H9 (cell line): ENCODE measurements around the gene WNT9A. TPM values are rescaled to one million over a fixed set of nuclear protein-coding genes. Genes with fewer than 3 reads are reported as not detected.

Experiments
- DNase-seq: peaks from one replicate; pipeline ENCODE4 v3.0.0-alpha.2; 2017
- H2AFZ ChIP-seq: one replicate; pipeline ENCODE4 v1.6.1; 2013; ENCODE audit warnings: mild to moderate bottlenecking, low read length, control low read depth, moderate library complexity
- H2AK5ac ChIP-seq: 2 replicates; pipeline ENCODE4 v1.6.1; 2013; ENCODE audit warnings: low read length, control low read depth, mixed read lengths; ENCODE audit not compliant: insufficient read length
- H2BK120ac ChIP-seq: one replicate; pipeline ENCODE4 v1.6.1; 2013; ENCODE audit warnings: low read depth, mild to moderate bottlenecking, low read length, control low read depth, inconsistent platforms; ENCODE audit not compliant: poor library complexity, severe bottlenecking
- H2BK12ac ChIP-seq: 2 replicates; pipeline ENCODE4 v1.6.1; 2013; ENCODE audit warnings: low read length, control low read depth, mixed read lengths, low read depth; ENCODE audit not compliant: insufficient read length
- H2BK15ac ChIP-seq: 2 replicates; pipeline ENCODE4 v1.6.1; 2013; ENCODE audit warnings: low read depth, low read length, control low read depth
- H2BK20ac ChIP-seq: one replicate; pipeline ENCODE4 v1.6.1; 2013; ENCODE audit warnings: low read depth, mild to moderate bottlenecking, low read length, control low read depth, inconsistent platforms; ENCODE audit not compliant: poor library complexity, severe bottlenecking
- H2BK5ac ChIP-seq: 2 replicates; pipeline ENCODE4 v1.6.1; 2013; ENCODE audit warnings: low read length, control low read depth, mixed read lengths; ENCODE audit not compliant: insufficient read length
- H3K14ac ChIP-seq: 2 replicates; pipeline ENCODE4 v1.6.1; 2013; ENCODE audit warnings: low read length, control low read depth; ENCODE audit not compliant: insufficient read depth
- H3K18ac ChIP-seq: 2 replicates; pipeline ENCODE4 v1.6.1; 2013; ENCODE audit warnings: low read depth, mild to moderate bottlenecking, mixed read lengths, low read length, control low read depth; ENCODE audit not compliant: insufficient read length
- H3K23ac ChIP-seq: 2 replicates; pipeline ENCODE4 v1.6.1; 2013; ENCODE audit warnings: low read length, control low read depth, mixed read lengths, low read depth; ENCODE audit not compliant: insufficient read length
- H3K23me2 ChIP-seq: 2 replicates; pipeline ENCODE4 v1.6.1; 2013; ENCODE audit warnings: low read depth, mild to moderate bottlenecking, mixed read lengths, low read length, control low read depth; ENCODE audit not compliant: insufficient read length, poor library complexity, severe bottlenecking
- H3K27ac ChIP-seq: 2 replicates; pipeline ENCODE4 v1.5.1; 2013; ENCODE audit warnings: low read length, control low read depth, mixed read lengths, low read depth; ENCODE audit not compliant: insufficient read length
- H3K27me3 ChIP-seq: 2 replicates; pipeline ENCODE4 v1.6.1; 2013; ENCODE audit warnings: low read length, control low read depth, inconsistent platforms; ENCODE audit not compliant: insufficient read depth
- H3K4ac ChIP-seq: 2 replicates; pipeline ENCODE4 v1.6.1; 2013; ENCODE audit warnings: low read depth, mild to moderate bottlenecking, control low read depth, inconsistent platforms, low read length, moderate library complexity
- H3K4me1 ChIP-seq: 2 replicates; pipeline ENCODE4 v1.6.1; 2013; ENCODE audit warnings: low read length, control low read depth, inconsistent platforms; ENCODE audit not compliant: insufficient read depth
- H3K4me2 ChIP-seq: 2 replicates; pipeline ENCODE4 v1.6.1; 2013; ENCODE audit warnings: low read length, control low read depth, mixed read lengths; ENCODE audit not compliant: insufficient read length, insufficient read depth
- H3K56ac ChIP-seq: 2 replicates; pipeline ENCODE4 v1.6.1; 2013; ENCODE audit warnings: low read depth, mild to moderate bottlenecking, mixed read lengths, low read length, control low read depth; ENCODE audit not compliant: insufficient read length
- H3K79me1 ChIP-seq: 2 replicates; pipeline ENCODE4 v1.6.1; 2013; ENCODE audit warnings: low read depth, mild to moderate bottlenecking, moderate library complexity, low read length, control low read depth, inconsistent platforms; ENCODE audit not compliant: insufficient read depth, poor library complexity, severe bottlenecking
- H3K79me2 ChIP-seq: 2 replicates; pipeline ENCODE4 v1.6.1; 2013; ENCODE audit warnings: low read length, control low read depth, inconsistent platforms; ENCODE audit not compliant: insufficient read depth
- H3K9ac ChIP-seq: 2 replicates; pipeline ENCODE4 v1.6.1; 2013; ENCODE audit warnings: low read length, control low read depth, mixed read lengths; ENCODE audit not compliant: insufficient read length; ENCODE audit errors: extremely low read depth
- H3K9me3 ChIP-seq: one replicate; pipeline ENCODE4 v1.6.1; 2013; ENCODE audit warnings: low read depth, low read length, inconsistent platforms; ENCODE audit not compliant: control insufficient read depth
- H3T11ph ChIP-seq: one replicate; pipeline ENCODE4 v1.6.1; 2013; ENCODE audit warnings: mild to moderate bottlenecking, low read length, control low read depth, inconsistent platforms
- H4K20me1 ChIP-seq: one replicate; pipeline ENCODE4 v1.6.1; 2013; ENCODE audit not compliant: control insufficient read depth, insufficient read length, insufficient read depth
- H4K5ac ChIP-seq: 2 replicates; pipeline ENCODE4 v1.6.1; 2013; ENCODE audit warnings: low read depth, mild to moderate bottlenecking, mixed read lengths, low read length, control low read depth; ENCODE audit not compliant: insufficient read length
- H4K8ac ChIP-seq: replicated peaks from 2 replicates; pipeline ENCODE4 v1.6.1; 2013; ENCODE audit warnings: low read length, control low read depth, mixed read lengths, low read depth; ENCODE audit not compliant: insufficient read length
- H4K91ac ChIP-seq: 2 replicates; pipeline ENCODE4 v1.6.1; 2013; ENCODE audit warnings: low read depth, mild to moderate bottlenecking, moderate library complexity, mixed read lengths, low read length, control low read depth; ENCODE audit not compliant: insufficient read length
- H3K27ac Mint-ChIP-seq, 3 experiments: 2 replicates in 2 of 3; 3 replicates in 1 of 3; pipeline ENCODE4 v1.8.0; 2020 to 2021; ENCODE audit warnings: mixed read lengths in 3 of 3, mild to moderate bottlenecking in 1 of 3, moderate library complexity in 1 of 3
- H3K27me3 Mint-ChIP-seq: 2 replicates; pipeline ENCODE4 v1.8.0; 2021; ENCODE audit warnings: low read depth, mild to moderate bottlenecking, moderate library complexity, mixed read lengths
- H3K36me3 Mint-ChIP-seq, 3 experiments: 2 replicates in 2 of 3; 3 replicates in 1 of 3; pipeline ENCODE4 v1.8.0; 2020 to 2021; ENCODE audit warnings: low read depth in 3 of 3, mixed read lengths in 3 of 3; ENCODE audit not compliant: insufficient read depth in 1 of 3
- H3K4me1 Mint-ChIP-seq, 2 experiments: 2 replicates each; pipeline ENCODE4 v1.8.0; 2020; ENCODE audit warnings: mixed read lengths in 2 of 2
- H3K4me3 Mint-ChIP-seq, 2 experiments: 2 replicates in 1 of 2; 3 replicates in 1 of 2; pipeline ENCODE4 v1.8.0; 2020 to 2021; ENCODE audit warnings: mild to moderate bottlenecking in 2 of 2, mixed read lengths in 2 of 2, moderate library complexity in 1 of 2
- H3K9me3 Mint-ChIP-seq, 2 experiments: 2 replicates in 1 of 2; 3 replicates in 1 of 2; pipeline ENCODE4 v1.8.0; 2020; ENCODE audit warnings: mild to moderate bottlenecking in 2 of 2, mixed read lengths in 2 of 2, moderate library complexity in 1 of 2
- CTCF ChIP-seq: fragments of 200-600 bp; sonication (generic); conservative IDR thresholded peaks from 3 replicates; pipeline ENCODE4 v1.8.0; 2021; ENCODE audit warnings: antibody characterized with exemption, mild to moderate bottlenecking
- WGBS: extraction: QIAGEN DNeasy Blood & Tissue Kit; methylation state at CpG from one replicate; pipeline ENCODE4 v1.1.7; 2013; ENCODE audit warnings: missing lambda C conversion rate, low lambda C conversion rate, mixed read lengths; ENCODE audit not compliant: insufficient read length; ENCODE audit errors: extremely low coverage; 5-methylcytosine and 5-hydroxymethylcytosine counted together
- total RNA-seq: library from RNA; stranded (reverse); gene quantifications from 2 replicates; pipeline ENCODE4 v1.2.1, GENCODE V29; 2021

WNT9A gene
- total RNA-seq, 1 experiment from 2014 or later: 0.77 TPM

GRCh38 chr1:227944090-227944930 lies 3.4 kb downstream of the WNT9A start:
- Histone ChIP-seq H4K91ac (no peak overlapping the region), H4K20me1 (no peaks in the 10 kb centered on the region), H3K79me1 (no peaks in the 10 kb centered on the region), H2AK5ac (no peak overlapping the region), H3K27ac (no peak overlapping the region), H2BK20ac (no peak overlapping the region), H2BK15ac (no peak overlapping the region), H4K8ac (no peak overlapping the region), H3K4ac (no peak overlapping the region), H3K9ac (no peak overlapping the region), H3K18ac (no peak overlapping the region), H3K23me2 (peaks cover 15% of the 10 kb centered on the region), H3K4me2 (no peak overlapping the region), H4K5ac (no peak overlapping the region), H3K56ac (no peak overlapping the region), H2BK12ac (no peak overlapping the region), H2BK120ac (no peak overlapping the region), H3K79me2 (no peaks in the 10 kb centered on the region), H2BK5ac (no peak overlapping the region), H3K14ac (no peak overlapping the region), H3K9me3 (no peaks in the 10 kb centered on the region), H3K23ac (no peak overlapping the region), H2AFZ (no peak overlapping the region), H3K4me1 (no peaks in the 10 kb centered on the region), H3K27me3 (peaks cover 9% of the 10 kb centered on the region; the same call in 1 of the 2 replicates), H3T11ph (no peak overlapping the region)
- Mint-ChIP-seq H3K27me3 (peaks cover 11% of the 10 kb centered on the region), H3K4me1 (peaks cover 12 to 16% of the 10 kb centered on the region in 2 experiments), H3K9me3 (no peaks in the 10 kb centered on the region), H3K36me3 (no peaks in the 10 kb centered on the region), H3K4me3 (no peak overlapping the region), H3K27ac (no peak overlapping the region)
- no peak for TF ChIP-seq CTCF
- no CpG with 5 or more reads among the region's 24 CpGs for WGBS
- DNase-seq: no peak
